GM18526 (cell line): ENCODE data around the gene ACTG1.

Experiments
- POLR2A ChIP-seq: IDR thresholded peaks from 3 replicates; pipeline ENCODE4 v1.6.1; 2011; ENCODE audit not compliant: insufficient read length; ENCODE audit errors: extremely low read depth

The ACTG1 gene

DNA sequence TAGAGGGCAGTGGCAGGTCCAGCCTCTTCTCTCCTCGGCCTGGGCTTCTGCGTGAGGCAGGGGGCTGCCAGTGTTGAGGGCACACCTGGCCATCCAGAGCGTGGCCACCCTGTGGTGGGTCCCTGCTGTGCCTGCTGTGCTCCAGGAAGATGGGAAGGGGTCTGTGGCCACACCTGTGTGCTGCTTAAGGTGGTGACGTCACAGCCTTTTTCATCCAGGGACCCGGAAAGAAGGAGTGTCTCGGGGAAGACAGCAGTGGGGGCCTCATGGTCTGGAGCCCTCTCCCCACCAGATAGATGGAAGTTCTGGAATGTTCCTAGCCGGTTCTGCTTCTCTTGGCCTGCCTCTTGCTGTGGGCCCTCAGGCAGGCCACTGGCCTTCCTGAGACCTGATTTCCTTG lies 36.5 kb downstream of the ACTG1 start:
- TF ChIP-seq POLR2A, result no peak

DNA sequence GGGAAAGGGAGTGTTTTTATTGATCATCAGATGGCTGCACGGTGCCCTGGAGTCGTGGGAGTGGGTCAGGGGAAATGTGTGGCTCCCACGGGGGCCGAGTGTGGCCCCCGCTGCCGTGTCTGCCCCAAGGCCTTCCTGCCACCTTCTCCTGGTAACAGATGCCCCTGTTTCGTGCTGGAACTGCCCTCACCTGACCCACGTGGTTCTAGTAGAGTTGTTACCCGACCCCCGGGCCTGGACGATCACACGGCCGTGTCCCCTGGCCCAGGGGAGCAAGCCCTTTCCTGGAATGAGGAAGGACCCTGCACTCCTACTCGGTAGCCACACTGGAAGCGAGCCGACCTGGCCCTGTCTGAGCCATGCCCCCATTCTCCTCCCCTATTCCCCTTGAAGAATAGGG lies 37.6 kb downstream of the ACTG1 start:
- TF ChIP-seq POLR2A, result no peak

GRCh38 chr17:81473019-81473418 lies 39.6 kb downstream of the ACTG1 start:
- TF ChIP-seq POLR2A, result no peak

GRCh38 chr17:81471818-81472456 lies 40.7 kb downstream of the ACTG1 start:
- TF ChIP-seq POLR2A, result no peak

- no peak for TF ChIP-seq POLR2A
Measured at GRCh38 chr17:81470944-81471817, 41.4 kb downstream of the ACTG1 start.

DNA sequence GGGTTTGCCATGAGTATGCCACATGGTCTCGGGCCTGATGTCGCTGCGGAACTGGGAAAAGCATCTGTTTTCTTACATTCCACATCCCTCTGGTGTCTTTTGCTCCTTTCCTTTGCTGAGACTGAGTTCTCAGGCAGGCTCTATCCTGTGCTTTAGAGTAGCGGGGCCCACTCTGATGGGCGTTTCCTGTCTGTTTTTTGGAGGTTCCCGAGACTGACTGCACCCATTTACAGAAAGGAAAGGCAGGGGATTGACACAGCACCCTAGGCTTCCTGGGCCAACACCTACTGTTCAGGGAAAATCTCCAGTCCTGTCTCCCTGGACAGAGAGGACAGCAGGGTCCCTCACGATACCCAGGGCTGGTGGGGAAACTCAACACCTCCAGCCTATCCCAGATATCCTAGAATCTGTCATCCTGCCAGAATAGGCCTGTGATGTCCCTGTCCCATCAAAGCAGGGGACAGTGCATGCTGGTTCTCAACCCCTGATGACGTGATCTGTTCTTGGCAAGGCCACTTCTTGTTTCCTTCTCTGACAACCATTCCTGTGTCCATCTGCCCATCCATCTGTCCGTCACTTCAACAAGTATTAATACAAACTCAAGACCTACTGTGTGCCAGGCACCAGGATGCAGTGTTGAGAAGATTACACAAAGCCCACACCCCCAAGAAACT lies 42.2 kb downstream of the ACTG1 start:
- no peak for TF ChIP-seq POLR2A

GRCh38 chr17:81469266-81469665 lies 43.3 kb downstream of the ACTG1 start:
- no peak for TF ChIP-seq POLR2A

- no peak for TF ChIP-seq POLR2A
Measured at GRCh38 chr17:81468770-81469121, 43.9 kb downstream of the ACTG1 start.

DNA sequence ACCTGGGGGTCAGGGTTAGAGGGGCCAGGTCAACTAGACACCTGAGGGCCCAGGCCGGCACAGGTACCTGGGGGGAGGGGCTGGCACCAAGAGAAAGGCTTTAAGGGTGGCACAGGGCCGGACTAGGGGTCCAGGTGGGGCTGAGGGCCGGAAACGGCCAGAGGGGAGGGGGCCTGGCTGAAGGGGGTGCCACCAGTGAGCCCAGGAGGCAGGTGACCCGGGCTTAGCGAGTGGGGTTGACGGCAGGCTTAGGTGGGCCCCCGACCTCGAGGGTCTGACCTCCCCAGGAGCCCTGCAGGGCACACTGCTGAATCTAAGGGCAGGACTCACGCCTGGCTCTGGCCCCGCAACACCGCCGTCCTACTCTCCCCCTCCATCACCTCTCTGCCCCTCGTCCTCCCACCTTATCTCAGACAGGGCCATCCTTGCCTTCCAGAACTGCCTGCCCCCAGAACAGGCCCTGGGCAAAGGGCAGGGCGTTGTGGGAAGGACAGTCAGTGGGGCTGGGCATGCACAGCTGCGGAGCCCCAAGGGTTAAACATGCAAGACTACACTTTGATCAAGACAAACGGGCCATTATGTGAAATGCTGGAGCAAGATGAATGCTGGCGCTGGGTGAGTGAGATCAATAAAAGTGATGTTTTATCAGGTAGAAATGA lies 44.4 kb downstream of the ACTG1 start:
- no peak for TF ChIP-seq POLR2A

- no peak for TF ChIP-seq POLR2A
Measured at GRCh38 chr17:81466564-81467472, 45.8 kb downstream of the ACTG1 start.

- no peak for TF ChIP-seq POLR2A
Measured at GRCh38 chr17:81465910-81466309, 46.7 kb downstream of the ACTG1 start.

GRCh38 chr17:81464586-81464985 lies 48.0 kb downstream of the ACTG1 start:
- no peak for TF ChIP-seq POLR2A

DNA sequence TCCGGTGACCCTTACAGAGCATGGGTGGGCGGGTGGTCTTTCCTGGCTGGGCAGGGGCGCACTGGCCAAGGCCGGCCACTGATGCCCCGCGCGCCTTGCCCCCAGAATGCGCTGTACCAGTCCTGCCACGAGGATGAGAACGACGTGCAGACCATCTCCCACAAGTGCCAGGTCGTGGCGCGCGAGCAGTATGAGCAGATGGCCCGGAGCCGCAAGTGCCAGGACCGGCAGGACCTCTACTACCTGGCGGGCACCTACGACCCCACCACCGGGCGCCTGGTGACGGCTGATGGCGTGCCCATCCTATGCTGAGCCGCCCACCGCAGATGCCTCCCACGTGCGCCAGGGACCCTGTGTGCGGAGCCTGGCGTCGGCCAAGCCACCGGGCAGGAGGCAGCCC lies 49.1 kb downstream of the ACTG1 start:
- TF ChIP-seq POLR2A, result no peak

- no peak for TF ChIP-seq POLR2A
Measured at GRCh38 chr17:81462506-81463125, 50.0 kb downstream of the ACTG1 start.
